GM12872 (cell line): ENCODE measurements around the gene CLEC4M.

Experiments
- TF ChIP-seq, protein P1 (sequence below): IDR thresholded peaks from 3 replicates; pipeline ENCODE4 v1.5.1; 2011; ENCODE audit warnings: low read depth, mild to moderate bottlenecking, low read length, moderate library complexity; ENCODE audit not compliant: insufficient read depth

Gene CLEC4M

GRCh38 chr19:7742575-7742974 is 20.5 kb upstream of the CLEC4M start:
- TF ChIP-seq, protein P1, sequence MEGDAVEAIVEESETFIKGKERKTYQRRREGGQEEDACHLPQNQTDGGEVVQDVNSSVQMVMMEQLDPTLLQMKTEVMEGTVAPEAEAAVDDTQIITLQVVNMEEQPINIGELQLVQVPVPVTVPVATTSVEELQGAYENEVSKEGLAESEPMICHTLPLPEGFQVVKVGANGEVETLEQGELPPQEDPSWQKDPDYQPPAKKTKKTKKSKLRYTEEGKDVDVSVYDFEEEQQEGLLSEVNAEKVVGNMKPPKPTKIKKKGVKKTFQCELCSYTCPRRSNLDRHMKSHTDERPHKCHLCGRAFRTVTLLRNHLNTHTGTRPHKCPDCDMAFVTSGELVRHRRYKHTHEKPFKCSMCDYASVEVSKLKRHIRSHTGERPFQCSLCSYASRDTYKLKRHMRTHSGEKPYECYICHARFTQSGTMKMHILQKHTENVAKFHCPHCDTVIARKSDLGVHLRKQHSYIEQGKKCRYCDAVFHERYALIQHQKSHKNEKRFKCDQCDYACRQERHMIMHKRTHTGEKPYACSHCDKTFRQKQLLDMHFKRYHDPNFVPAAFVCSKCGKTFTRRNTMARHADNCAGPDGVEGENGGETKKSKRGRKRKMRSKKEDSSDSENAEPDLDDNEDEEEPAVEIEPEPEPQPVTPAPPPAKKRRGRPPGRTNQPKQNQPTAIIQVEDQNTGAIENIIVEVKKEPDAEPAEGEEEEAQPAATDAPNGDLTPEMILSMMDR = no peak

DNA sequence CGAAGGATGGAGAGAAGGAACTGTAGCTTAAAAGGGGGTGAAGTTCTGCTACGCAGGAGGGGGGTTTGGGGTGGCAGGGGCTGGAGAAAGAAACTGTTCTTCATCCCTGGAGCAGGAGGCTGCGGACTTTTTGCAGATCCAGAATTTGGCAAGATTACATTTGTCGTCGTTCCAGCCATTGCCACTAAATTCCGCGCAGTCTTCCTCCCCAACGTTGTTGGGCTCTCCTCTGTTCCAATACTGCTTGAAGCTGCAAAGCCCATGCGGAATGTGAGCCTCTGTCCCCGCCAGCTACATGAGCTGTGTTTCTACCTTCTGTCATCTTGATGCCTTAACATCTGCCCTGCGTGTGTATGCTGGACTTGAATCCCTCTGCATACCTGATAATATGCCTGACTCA is 20.1 kb upstream of the CLEC4M start:
- TF ChIP-seq, protein P1 = no peak

DNA sequence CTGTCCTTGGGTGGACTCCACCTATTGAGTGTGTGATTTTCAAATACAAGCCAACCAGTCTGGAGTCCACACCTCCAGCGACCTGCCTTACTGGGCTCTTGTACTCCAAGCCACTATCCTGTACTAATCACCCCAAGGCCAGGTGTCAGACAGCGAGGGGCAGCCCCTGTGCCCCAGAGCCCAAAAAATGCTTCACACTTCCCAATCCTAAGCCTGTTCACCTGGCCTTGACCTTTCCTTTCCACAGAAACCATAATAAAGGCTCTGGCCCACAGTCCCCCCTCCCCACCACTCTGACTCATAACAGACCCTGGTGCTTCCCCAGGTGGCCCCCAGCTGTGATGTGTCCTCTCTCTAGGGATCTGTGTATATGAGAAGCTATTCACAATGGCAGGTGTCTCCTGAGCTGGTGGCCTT is 19.6 kb upstream of the CLEC4M start:
- TF ChIP-seq, protein P1 = no peak

- TF ChIP-seq, protein P1 = no peak
These were observed 18.8 kb upstream of the CLEC4M start for GRCh38 chr19:7744199-7744786.

GRCh38 chr19:7744871-7745650 is 18.0 kb upstream of the CLEC4M start:
- TF ChIP-seq, protein P1 = no peak

DNA sequence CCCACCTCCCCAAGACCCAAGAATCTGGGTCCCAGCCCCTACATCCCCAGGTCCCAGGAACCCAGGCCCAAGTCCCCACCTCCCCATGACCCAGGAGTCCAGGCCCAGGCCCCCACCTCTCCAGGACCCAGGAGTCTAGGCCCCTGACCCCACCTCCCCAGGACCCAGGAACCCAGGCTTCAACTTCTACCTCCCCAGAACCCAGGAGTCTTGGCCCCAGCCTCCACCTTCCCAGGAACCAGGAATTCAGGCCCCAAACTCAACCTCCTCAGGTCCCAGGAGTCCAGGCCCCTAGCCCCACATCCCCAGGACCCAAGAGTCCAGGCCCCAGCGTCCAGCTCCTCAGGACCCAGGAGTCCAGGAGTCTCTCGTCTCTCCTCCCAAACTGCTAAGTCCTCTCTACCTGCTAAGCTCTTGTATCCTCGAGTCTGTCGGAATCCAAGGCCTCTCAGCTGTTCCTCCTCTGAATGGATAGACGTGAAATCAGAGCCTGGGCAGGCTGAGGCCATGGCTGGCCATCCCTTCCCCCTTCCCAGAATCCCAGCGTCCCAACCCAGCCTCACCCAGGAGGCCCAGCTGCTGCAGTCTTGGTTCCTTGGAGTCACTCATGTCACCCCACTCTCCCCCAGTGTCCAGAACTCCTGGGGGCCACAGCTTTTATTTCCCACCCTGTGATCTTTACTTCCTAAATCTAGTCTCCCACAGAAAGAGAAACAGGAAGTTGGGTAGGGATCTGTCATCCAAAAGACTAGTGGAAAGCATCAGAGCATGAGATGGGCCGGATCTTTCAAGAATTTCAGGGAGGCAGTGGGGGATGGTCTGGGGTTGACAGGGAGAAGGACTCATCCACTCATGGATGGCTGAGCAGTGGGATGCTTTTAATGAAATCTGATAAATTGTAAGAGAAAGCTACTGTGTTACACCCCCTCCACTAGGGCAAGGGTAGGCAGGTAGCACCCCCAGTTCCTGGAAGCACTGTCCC is 15.8 kb upstream of the CLEC4M start, which contains the start of gene CD209:
TSS of gene CD209 (minus strand) at position 632 of the 982 bp plus-strand sequence. CDS start at position 609, 23 bp downstream.
- TF ChIP-seq, protein P1 = no peak

DNA sequence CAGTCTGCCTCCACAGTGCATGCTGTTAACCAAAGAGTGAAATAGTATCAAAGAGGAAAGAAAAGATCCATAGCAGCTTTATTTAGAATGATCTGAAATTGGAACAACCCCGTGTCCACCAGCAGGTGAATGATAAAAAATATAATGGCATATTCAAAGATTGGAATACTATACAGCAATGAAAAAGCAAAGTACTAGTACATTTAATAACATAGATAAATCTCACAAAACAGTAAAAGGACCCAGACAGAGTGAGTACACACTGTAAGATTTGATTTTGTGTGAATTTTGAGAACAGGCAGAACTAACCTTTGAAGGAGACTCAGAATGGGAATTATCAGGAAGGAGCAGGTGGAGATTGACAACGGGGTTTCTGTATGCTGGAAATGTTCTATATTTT is 14.9 kb upstream of the CLEC4M start:
- TF ChIP-seq, protein P1 = no peak
